GM18511 (cell line): ENCODE measurements around the gene DGKZ.

Source experiments
- ATAC-seq: cut with Tn5 transposase; IDR thresholded peaks from one replicate; pipeline ENCODE4 v1.9.1; 2021; ENCODE audit warnings: mild to moderate bottlenecking, moderate library complexity; ENCODE audit not compliant: unreplicated experiment

DGKZ gene

DNA sequence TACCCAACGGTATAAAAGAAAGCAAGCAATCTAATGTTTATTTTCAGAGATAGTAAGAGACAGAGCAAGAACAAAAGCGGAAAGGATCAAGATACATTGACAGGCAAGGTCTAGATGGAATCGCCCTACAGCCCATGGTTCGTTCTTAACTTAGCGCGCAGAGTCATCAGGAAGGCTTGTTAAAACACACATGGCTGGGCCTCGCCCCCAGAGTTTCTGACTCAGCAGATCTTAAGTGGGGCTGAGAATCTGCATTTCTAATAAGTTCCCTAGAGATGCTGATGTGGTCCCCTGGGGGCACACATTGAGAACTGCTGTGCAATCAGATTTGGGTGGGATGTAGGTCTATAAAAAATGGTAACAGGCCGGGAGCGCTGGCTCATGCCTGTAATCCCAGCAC, 80.1 kb downstream of the DGKZ start:
- ATAC-seq: no peak

DNA sequence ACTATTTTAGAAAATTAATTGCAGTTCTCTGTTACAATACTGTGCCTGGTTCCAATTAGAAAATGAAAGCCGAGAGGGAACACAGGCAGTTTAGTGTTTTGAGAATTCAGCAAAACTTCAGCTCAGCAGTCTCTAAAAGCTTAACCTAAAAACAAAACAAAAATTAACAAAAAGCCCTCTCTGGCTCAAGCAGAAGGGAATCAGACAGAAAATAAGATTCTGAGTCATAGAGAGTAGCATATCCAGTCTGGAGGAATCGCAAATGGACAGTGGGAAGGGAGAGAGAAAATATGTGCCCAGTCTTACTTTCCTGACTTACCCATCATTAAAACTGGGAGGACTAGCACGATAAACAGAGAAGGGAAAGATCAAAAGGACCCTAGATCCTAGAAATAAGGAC, 82.5 kb downstream of the DGKZ start:
- no peak for ATAC-seq
